ENCODE measurements around the gene CRYZL1.

Gene CRYZL1

DNA sequence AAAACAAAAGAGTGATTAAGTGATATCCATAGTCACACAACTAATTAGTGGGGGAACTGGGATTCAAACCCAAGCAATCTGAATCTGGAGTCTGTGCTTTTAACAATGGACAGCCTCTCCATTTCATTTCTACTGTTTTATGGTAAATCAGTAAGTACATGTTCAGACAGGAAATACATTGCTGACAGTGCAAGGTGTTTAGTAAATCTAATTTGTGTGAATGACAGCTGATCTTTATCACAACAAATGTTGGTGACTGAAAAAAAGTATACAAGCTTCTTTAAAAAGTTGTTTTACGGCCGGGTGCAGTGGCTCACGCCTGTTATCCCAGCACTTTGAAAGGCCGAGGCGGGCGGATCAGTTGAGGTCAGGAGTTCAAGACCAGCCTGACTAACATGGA lies 73.6 kb downstream of the CRYZL1 start:
- no peak for DNase-seq (ENCODE audit: extremely low read depth in 1 of 2, low read depth in 1 of 2)

GRCh38 chr21:33566514-33566913 lies 75.0 kb downstream of the CRYZL1 start:
- DNase-seq (ENCODE audit: extremely low read depth in 1 of 2, low read depth in 1 of 2): no peak

DNA sequence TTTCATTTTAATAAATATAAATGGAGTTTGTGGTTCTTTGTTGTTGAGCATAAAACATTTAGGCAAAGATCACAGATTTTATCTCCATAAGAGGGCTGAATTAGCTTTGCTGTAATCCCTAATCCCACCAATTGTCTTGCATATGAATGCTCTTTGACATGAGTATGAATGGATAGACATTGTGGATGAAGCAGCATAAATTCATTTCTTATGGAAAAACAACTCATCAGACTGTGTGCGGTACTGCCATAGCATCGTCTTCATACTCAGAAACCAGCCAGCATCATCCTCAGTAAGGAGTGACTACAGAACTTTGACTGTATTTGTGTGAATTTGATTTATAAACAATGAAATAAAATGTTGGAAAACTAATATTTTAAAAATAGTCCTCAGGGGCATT lies 79.2 kb downstream of the CRYZL1 start:
- DNase-seq (ENCODE audit: extremely low read depth in 1 of 2, low read depth in 1 of 2): no peak

GRCh38 chr21:33561373-33561772 lies 80.2 kb downstream of the CRYZL1 start:
- no peak for DNase-seq (ENCODE audit: extremely low read depth in 1 of 2, low read depth in 1 of 2)

- no peak for DNase-seq (ENCODE audit: extremely low read depth in 1 of 2, low read depth in 1 of 2)
Measured at GRCh38 chr21:33560965-33561364, 80.6 kb downstream of the CRYZL1 start.

DNA sequence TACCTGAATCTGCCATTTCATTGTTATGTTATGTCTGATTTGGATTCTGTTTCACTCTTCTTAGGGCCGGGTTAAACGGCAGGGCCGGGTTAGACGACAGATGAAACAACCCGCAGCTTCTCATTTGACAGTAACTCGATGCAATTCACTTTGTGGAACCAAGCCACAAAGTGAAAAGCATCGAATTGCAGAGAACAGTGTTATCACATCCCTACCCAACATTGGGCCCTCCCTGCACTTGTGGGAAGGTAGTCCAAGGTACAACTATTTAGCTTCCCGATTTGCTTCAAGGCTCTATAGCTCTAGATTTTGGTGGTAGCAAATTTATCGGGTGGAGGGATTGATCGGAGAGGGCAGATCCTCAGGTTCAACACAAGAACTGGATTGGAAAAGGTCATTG lies 81.7 kb downstream of the CRYZL1 start:
- DNase-seq (ENCODE audit: extremely low read depth in 1 of 2, low read depth in 1 of 2): no peak

DNA sequence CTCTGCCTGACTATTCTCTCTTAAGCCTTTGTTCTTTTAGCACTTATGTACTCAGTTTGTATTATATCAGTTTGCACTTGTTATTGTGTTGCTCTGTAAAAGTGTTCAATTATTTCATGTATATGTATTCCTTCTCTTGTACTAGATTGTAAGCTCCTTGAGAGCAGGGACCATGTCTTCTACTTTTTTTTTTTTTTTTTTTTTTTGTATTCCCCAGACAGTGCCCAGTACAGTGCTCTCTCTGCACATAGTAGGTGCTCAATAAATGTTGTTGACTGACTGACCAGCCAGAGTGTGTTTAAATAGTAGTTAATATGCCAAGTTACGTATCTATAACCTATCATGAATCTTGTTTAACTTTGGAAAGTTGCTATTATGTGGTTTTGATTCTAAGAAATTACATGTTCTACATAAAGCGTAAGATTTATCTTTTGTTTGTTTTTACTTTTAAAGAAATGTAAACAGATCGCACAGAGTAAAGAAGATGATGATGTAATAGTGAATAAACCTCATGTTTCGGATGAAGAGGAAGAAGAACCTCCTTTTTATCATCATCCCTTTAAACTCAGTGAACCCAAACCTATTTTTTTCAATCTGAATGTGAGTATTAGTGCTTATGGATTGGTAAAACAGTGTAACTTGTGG lies 82.6 kb downstream of the CRYZL1 start:
- DNase-seq (ENCODE audit: extremely low read depth in 1 of 2, low read depth in 1 of 2): no peak

DNA sequence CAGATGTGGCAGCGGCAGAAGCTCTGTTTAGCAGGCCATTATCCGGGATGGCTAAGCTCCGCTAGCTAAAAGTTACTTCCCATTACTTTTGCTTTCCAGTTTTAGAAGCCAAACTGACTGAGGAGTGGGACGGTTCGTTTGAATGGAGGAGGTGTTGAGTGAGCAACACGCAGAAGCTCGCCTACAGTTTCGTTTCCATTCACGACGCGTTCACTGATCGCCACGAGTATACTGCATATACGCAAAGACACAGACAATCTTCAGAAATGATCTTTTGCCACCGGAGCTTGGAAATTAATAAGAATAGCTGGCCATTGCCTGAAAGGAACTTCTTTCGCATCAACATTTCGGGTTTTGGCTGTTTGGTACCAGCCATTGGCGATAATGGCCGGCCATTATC lies 84.1 kb downstream of the CRYZL1 start:
- DNase-seq (ENCODE audit: extremely low read depth in 1 of 2, low read depth in 1 of 2): no peak

DNA sequence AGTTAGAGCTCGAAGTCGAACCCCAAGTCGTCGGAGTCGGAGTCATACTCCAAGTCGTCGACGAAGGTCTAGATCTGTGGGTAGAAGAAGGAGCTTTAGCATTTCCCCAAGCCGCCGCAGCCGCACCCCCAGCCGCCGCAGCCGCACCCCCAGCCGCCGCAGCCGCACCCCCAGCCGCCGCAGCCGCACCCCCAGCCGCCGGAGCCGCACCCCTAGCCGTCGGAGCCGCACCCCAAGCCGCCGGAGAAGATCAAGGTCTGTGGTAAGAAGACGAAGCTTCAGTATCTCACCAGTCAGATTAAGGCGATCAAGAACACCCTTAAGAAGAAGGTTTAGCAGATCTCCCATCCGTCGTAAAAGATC lies 86.6 kb downstream of the CRYZL1 start:
- DNase-seq (ENCODE audit: extremely low read depth in 1 of 2, low read depth in 1 of 2): no peak

DNA sequence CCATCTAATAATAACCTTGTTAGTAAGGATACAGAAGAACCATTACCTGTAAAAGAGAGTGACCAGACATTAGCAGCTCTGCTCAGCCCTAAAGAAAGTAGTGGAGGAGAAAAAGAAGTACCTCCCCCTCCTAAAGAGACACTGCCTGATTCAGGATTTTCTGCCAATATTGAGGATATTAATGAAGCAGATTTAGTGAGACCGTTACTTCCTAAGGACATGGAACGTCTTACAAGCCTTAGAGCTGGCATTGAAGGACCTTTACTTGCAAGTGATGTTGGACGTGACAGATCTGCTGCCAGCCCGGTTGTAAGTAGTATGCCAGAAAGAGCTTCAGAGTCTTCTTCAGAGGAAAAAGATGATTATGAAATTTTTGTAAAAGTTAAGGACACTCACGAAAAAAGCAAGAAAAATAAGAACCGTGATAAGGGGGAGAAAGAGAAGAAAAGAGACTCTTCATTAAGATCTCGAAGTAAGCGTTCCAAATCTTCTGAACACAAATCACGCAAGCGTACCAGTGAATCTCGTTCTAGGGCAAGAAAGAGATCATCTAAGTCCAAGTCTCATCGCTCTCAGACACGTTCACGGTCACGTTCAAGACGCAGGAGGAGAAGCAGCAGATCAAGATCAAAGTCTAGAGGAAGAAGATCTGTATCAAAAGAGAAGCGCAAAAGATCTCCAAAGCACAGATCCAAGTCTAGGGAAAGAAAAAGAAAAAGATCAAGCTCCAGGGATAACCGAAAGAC lies 87.1 kb downstream of the CRYZL1 start:
- DNase-seq (ENCODE audit: extremely low read depth in 1 of 2, low read depth in 1 of 2): no peak

DNA sequence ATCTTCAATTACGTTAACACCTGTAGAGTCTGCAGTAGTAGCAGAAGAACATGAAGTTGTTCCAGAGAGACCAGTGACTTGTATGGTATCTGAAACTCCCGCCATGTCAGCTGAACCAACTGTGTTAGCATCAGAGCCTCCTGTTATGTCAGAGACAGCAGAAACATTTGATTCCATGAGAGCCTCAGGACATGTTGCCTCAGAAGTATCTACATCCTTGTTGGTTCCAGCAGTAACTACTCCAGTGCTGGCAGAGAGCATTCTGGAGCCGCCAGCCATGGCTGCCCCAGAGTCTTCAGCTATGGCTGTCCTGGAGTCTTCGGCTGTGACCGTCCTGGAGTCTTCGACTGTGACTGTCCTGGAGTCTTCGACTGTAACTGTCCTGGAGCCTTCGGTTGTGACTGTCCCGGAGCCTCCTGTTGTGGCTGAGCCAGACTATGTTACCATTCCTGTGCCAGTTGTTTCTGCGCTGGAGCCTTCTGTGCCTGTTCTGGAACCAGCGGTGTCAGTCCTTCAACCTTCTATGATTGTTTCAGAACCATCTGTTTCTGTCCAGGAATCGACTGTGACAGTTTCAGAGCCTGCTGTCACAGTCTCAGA lies 88.4 kb downstream of the CRYZL1 start:
- DNase-seq (ENCODE audit: extremely low read depth in 1 of 2, low read depth in 1 of 2): no peak

DNA sequence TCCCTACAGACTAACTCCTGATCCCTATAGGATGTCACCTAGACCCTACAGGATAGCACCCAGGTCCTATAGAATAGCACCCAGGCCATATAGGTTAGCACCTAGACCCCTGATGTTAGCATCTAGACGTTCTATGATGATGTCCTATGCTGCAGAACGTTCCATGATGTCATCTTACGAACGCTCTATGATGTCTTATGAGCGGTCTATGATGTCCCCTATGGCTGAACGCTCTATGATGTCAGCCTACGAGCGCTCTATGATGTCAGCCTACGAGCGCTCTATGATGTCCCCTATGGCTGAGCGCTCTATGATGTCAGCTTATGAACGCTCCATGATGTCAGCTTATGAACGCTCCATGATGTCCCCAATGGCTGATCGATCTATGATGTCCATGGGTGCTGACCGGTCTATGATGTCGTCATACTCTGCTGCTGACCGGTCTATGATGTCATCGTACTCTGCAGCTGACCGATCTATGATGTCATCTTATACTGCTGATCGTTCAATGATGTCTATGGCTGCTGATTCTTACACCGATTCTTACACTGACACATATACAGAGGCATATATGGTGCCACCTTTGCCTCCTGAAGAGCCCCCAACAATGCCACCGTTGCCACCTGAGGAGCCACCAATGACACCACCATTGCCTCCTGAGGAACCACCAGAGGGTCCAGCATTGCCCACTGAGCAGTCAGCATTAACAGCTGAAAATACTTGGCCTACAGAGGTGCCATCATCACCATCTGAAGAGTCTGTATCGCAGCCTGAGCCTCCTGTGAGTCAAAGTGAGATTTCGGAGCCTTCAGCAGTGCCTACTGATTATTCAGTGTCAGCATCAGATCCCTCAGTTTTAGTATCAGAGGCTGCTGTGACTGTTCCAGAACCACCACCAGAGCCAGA lies 89.2 kb downstream of the CRYZL1 start:
- no peak for DNase-seq (ENCODE audit: extremely low read depth in 1 of 2, low read depth in 1 of 2)

DNA sequence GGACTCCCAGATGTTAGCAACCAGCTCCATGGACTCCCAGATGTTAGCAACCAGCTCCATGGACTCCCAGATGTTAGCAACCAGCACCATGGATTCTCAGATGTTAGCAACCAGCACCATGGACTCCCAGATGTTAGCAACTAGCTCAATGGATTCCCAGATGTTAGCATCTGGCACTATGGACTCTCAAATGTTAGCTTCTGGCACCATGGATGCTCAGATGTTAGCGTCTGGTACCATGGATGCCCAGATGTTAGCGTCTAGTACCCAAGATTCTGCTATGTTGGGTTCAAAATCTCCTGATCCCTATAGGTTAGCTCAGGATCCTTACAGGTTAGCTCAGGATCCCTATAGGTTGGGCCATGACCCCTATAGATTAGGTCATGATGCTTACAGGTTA lies 89.9 kb downstream of the CRYZL1 start:
- no peak for DNase-seq (ENCODE audit: extremely low read depth in 1 of 2, low read depth in 1 of 2)

- DNase-seq (ENCODE audit: extremely low read depth in 1 of 2, low read depth in 1 of 2): no peak
Measured at GRCh38 chr21:33550772-33551660, 90.5 kb downstream of the CRYZL1 start.

- no peak for DNase-seq (ENCODE audit: extremely low read depth in 1 of 2, low read depth in 1 of 2)
Measured at GRCh38 chr21:33549848-33550771, 91.4 kb downstream of the CRYZL1 start.

DNA sequence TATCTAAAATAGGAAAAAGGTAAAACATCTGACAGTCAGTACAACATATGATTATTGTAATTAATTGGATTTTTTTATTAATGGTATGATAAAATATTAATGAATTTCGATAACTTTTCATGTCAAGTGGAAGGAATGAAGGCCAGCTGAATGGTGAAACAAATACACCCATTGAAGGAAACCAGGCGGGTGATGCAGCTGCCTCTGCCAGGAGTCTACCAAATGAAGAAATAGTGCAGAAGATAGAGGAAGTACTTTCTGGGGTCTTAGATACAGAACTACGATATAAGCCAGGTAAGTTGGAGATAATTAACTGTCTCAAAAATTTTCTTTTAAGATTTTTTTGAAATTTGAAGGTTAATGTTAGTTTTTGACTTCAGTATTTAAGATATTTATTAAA lies 95.5 kb downstream of the CRYZL1 start:
- DNase-seq (ENCODE audit: extremely low read depth in 1 of 2, low read depth in 1 of 2): no peak

DNA sequence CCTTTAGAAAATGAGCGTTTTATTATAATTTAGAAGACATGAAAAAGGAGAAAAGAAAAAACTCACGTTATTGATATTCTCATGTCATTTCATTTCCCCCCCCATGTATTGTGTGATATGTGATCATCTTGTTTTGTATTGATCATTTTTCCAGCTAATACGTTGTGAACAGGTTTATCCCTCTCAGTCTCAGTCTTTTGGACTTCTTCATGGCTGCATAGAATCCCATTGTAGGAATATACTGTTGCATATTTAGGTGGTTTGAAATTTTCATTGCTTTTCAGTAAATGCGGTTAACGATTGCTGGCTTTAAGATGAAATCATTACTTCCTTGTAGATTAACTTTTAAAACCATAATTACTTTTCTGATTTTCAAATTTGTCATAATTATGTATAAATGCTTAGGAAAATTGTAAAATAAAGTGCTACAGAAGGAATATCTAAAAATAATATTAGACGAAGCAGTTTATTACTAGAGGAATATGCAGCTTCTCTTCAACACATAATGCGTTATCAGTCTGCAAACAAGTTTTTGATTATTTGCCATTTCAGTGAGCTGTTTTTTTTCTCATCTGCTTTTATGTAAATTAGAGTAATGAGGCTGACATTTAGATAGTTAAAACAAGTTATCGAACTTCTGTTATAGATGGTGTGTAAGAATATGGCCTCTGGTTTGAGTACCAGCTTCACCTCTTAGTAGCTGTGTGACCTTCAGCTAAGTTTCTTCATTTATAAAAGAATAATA lies 96.9 kb downstream of the CRYZL1 start:
- DNase-seq (ENCODE audit: extremely low read depth in 1 of 2, low read depth in 1 of 2): no peak

DNA sequence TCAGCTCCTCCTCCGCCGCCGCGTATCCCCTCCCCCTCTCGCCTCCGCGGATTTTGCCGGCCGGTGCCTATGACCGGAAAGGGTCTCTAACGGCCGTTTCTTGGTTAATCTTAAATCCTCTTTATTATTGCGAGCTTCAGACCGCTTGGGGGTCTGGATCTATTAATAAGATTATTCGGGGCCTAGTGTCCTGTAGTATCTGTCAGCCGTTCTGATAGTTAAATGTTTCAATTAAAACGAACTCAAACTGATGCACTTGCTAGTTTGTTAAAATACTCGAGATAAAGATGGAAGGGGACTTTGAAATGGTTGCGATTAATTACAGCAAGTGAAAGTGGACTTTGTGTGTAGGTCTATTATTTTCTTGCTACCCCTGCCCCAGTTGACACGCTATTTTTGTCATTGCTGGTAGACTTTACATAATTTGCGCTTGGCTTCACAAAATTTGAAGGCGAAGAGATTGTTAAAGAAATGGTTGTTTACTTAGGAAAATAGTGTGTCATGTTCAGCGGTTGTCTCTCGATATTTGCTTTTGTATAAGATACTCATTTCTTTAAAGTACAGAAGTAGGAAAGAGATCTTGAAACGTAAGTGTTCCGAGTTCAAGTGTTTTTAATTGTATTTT lies 97.9 kb downstream of the CRYZL1 start:
- peak; percentile 53 to 71 for DNase-seq (ENCODE audit: extremely low read depth in 1 of 2, low read depth in 1 of 2)
